ENCODE measurements around the gene KAZN. TPM values are rescaled to one million over a fixed set of nuclear protein-coding genes. Genes with fewer than 3 reads are reported as not detected.

KAZN gene
- total RNA-seq, 3 donors from 2014 or later, result 12.2 to 16.4 (median 16.2) TPM

DNA sequence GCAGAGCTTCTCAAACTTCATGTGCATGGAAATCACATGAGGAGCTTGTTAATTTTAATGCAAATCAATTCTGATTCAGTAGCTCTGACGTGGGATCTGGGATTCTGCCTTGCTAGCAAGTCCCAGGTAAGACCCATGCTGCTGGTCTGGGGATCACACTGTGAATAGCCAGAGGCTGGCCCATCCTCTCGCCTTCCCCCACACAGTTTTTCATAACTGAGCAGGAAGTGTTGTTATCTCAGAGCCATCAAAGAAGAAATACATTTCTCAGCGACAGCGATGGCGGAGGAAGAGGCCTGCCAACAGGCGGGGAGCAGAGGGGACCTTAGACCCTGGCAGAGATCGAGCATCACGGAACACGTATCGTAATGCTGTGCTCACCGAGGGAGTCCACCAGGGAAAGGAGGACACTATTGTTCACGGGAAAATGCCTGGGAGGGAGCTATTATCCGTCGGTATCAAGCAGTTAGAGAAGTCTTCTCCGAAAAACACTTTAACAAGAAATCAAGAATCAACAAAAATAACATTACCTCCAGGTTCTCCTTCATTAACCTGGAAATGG lies 286.2 kb downstream of the KAZN start:
- Histone ChIP-seq H3K36me3 (no peaks in the 10 kb centered on the region), H3K4me3 (no peak overlapping the region), H3K4me1 (no peaks in the 10 kb centered on the region), H3K9me3 (no peaks in the 10 kb centered on the region), H3K27ac (no peak overlapping the region), H3K27me3 (no peaks in the 10 kb centered on the region)
- intact Hi-C loops (cut with DNase I; ENCODE audit: low total_unique reads), result no loop called here
- TF ChIP-seq, protein P1, sequence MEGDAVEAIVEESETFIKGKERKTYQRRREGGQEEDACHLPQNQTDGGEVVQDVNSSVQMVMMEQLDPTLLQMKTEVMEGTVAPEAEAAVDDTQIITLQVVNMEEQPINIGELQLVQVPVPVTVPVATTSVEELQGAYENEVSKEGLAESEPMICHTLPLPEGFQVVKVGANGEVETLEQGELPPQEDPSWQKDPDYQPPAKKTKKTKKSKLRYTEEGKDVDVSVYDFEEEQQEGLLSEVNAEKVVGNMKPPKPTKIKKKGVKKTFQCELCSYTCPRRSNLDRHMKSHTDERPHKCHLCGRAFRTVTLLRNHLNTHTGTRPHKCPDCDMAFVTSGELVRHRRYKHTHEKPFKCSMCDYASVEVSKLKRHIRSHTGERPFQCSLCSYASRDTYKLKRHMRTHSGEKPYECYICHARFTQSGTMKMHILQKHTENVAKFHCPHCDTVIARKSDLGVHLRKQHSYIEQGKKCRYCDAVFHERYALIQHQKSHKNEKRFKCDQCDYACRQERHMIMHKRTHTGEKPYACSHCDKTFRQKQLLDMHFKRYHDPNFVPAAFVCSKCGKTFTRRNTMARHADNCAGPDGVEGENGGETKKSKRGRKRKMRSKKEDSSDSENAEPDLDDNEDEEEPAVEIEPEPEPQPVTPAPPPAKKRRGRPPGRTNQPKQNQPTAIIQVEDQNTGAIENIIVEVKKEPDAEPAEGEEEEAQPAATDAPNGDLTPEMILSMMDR (IDR thresholded peaks at IDR 0.05), result no peak
- DNase-seq (ENCODE audit: low spot score in 2 of 2), result no peak

DNA sequence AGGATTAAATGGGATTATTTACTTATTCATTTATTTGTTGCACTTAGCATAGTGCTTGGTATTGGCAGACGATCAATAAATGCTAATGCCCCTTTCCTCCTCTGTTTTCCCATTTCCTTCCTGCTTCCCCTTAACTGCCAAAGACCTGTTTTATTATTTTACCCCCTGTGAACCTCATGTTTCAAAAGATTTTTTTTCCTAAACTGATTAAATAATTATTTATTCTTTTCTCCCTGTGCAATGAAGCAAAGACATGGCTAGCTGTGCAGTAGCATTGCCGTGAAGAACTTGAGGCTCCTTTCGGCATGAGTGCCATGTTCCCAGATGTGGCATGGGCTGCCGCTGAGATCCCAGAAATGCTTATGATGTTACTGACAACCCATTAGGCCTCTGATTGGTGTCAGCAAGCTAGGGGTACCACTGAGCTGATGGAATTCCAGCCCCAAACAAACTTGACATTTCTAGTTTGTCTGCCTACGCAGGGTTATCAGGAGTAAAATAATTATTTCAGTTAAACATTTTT lies 288.6 kb downstream of the KAZN start:
- Histone ChIP-seq H3K4me3 (no peak overlapping the region), H3K36me3 (no peaks in the 10 kb centered on the region), H3K27ac (no peak overlapping the region), H3K9me3 (no peaks in the 10 kb centered on the region), H3K4me1 (no peaks in the 10 kb centered on the region), H3K27me3 (no peaks in the 10 kb centered on the region)
- TF ChIP-seq POLR2AphosphoS5 (IDR thresholded peaks at IDR 0.05) (no peak), POLR2A (IDR thresholded peaks at IDR 0.05) (no peak)
- TF ChIP-seq, protein P1 (IDR thresholded peaks at IDR 0.05), result no peak
- no peak for DNase-seq (ENCODE audit: low spot score in 2 of 2)
- intact Hi-C loops (cut with DNase I; ENCODE audit: low total_unique reads), result no loop called here

DNA sequence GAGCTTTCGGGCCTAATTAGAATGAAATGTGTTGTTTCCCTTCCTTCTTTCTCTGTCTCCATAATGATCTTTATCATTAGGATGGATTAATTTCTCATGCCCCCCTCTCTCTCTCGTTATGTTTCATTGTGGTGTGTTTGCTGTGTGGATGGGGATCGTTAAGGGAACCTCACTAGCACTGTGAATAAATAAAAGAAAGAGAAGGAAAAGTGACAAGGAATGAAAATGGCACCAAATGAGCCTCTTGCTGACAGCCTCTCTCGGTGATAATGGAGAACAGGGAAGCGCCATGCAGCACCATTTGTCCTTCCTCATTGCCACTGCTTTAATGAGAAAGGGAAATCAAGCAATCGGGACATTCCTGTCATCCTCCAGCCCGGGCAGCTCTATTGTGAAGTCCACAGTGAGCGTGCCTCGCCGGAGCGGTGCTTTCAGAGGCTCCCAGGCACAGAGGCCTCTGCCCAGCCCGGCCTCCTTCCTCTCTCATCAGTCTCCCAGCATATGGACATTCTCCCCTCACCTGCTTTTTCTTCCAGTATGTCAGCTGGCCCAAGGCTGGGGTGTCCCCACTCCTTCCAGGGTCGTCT lies 289.4 kb downstream of the KAZN start:
- TF ChIP-seq POLR2AphosphoS5 (IDR thresholded peaks at IDR 0.05), result no peak
- intact Hi-C loops (cut with DNase I; ENCODE audit: low total_unique reads), result no loop called here
- DNase-seq (ENCODE audit: low spot score in 2 of 2), result no peak

DNA sequence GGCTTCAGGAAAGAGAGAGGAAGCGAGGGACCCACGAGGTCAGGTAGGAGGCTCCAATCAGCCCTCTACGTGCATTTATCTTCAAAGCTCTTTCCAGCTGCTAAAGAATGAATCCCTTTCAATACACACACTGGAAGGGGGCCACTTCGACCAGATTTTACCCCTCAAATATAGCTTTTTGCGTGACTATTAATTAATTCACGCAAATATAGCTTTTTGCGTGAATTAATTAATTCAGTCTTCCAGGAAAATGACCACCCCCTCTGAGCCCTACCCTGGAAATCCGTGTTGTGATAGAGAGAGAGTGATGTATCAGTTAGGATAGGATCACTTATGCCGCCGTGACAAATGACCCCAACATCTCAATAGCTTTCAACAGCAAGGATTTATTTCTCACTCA lies 289.9 kb downstream of the KAZN start:
- H3K9me3 ChIP-seq, result no peaks in the 10 kb centered on the region
- intact Hi-C loops (cut with DNase I; ENCODE audit: low total_unique reads), result no loop called here

More for the DNA sequence above, 289.4 kb downstream of the KAZN start:
- H3K4me1 ChIP-seq, result no peaks in the 10 kb centered on the region
- no peak overlapping the region for H3K27ac ChIP-seq
- no peak overlapping the region for H3K4me3 ChIP-seq
- H3K36me3 ChIP-seq, result no peaks in the 10 kb centered on the region
- no peaks in the 10 kb centered on the region for H3K27me3 ChIP-seq
- H3K9me3 ChIP-seq, result no peaks in the 10 kb centered on the region

DNA sequence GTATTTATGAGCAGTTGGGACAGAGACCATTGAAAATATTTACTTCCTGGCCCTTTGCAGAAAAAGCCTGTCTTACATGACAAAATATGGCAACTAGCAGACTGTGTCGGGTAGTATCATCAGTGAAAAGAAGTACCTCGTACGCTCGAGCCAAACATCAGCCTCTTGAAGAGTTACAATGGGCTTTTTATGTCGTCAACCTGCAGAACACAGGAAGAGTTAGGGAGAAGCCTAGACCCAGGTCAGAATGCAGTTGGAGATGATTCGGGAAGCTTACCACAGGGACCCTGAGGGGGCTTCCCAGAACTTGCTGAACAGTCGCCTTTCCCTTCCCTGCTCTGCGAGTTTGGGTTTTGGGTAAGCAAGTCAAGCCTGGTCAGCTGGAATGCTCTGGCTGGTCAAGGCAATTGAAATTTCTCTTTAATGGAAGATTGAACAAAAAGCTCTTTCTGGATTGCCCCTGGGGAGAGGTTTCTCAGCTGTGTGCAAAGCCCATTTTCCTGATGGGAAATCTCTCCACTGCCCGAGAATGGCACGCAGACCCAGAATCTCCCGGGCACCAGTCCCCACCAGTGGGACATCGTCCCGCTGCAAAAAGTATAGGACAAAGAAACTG lies 291.4 kb downstream of the KAZN start:
- Histone ChIP-seq H3K4me3 (no peak overlapping the region), H3K36me3 (no peaks in the 10 kb centered on the region), H3K27me3 (no peaks in the 10 kb centered on the region), H3K4me1 (peaks cover 0 to 6% of the 10 kb centered on the region in 2 donors), H3K9me3 (no peaks in the 10 kb centered on the region), H3K27ac (peak overlapping the region in 1 of 2 donors; percentile 12)
- intact Hi-C loops (cut with DNase I; ENCODE audit: low total_unique reads), result no loop called here
- DNase-seq (ENCODE audit: low spot score in 2 of 2), result no peak
- TF ChIP-seq, protein P1 (IDR thresholded peaks at IDR 0.05), result no peak

More for the DNA sequence above, 289.9 kb downstream of the KAZN start:
- Histone ChIP-seq H3K36me3 (no peaks in the 10 kb centered on the region), H3K4me1 (no peaks in the 10 kb centered on the region), H3K27me3 (no peaks in the 10 kb centered on the region), H3K27ac (no peak overlapping the region), H3K4me3 (no peak overlapping the region)
- DNase-seq (ENCODE audit: low spot score in 2 of 2), result no peak
- TF ChIP-seq, protein P1 (IDR thresholded peaks at IDR 0.05), result no peak
- TF ChIP-seq POLR2A (IDR thresholded peaks at IDR 0.05), result no peak
- no peak for TF ChIP-seq POLR2AphosphoS5 (IDR thresholded peaks at IDR 0.05)
